K562 (cell line): ENCODE results near the gene APOM. TPM values are rescaled to one million over a fixed set of nuclear protein-coding genes. Genes with fewer than 3 reads are reported as not detected.

Source experiments
- ARHGAP35 ChIP-seq: fragments of 450-650 bp; IDR thresholded peaks from 2 replicates; pipeline ENCODE4 v1.6.1; 2018; ENCODE audit not compliant: partially characterized antibody
- CBFA2T3 ChIP-seq: fragments of 450-650 bp; IDR thresholded peaks from 2 replicates; pipeline ENCODE4 v1.6.1; 2017
- CHD1 ChIP-seq: fragments of 200-600 bp; sonication (generic); IDR thresholded peaks from one replicate; pipeline ENCODE4 v1.6.1; 2012; ENCODE audit warnings: mild to moderate bottlenecking, moderate library complexity, low read length, inconsistent platforms
- E2F3 ChIP-seq: fragments of 250-450 bp; sonication (Bioruptor Pico); IDR thresholded peaks from 2 replicates; pipeline ENCODE4 v1.4.0; 2020; ENCODE audit warnings: mild to moderate bottlenecking
- ELF1 ChIP-seq: fragments of 200-800 bp; sonication (Bioruptor generic); IDR thresholded peaks from 2 replicates; pipeline ENCODE4 v1.6.1; 2016; ENCODE audit warnings: missing genetic modification characterization, missing compliant biosample characterization
- ETV1 ChIP-seq: fragments of 450-650 bp; conservative IDR thresholded peaks from 2 replicates; pipeline ENCODE4 v1.6.1; 2016; ENCODE audit warnings: missing genetic modification characterization, control low read depth, low read depth, missing compliant biosample characterization
- HDAC6 ChIP-seq: IDR thresholded peaks from 2 replicates; pipeline ENCODE4 v1.6.1; 2012; ENCODE audit warnings: low read depth, mild to moderate bottlenecking, control low read depth, inconsistent platforms, low read length, moderate library complexity
- ILK ChIP-seq: fragments of 450-650 bp; IDR thresholded peaks from 2 replicates; pipeline ENCODE4 v1.6.1; 2016; ENCODE audit warnings: missing genetic modification characterization, low read depth, mild to moderate bottlenecking, missing compliant biosample characterization, moderate library complexity, borderline replicate concordance
- JUNB ChIP-seq: fragments of 450-650 bp; formaldehyde crosslinking; conservative IDR thresholded peaks from 2 replicates; pipeline ENCODE4 v1.4.0; 2020; ENCODE audit warnings: mild to moderate bottlenecking
- LARP7 ChIP-seq: fragments of 450-650 bp; IDR thresholded peaks from 2 replicates; pipeline ENCODE4 v1.6.1; 2016
- MAFG ChIP-seq: fragments of 450-650 bp; conservative IDR thresholded peaks from 2 replicates; pipeline ENCODE4 v1.6.1; 2016; ENCODE audit warnings: missing genetic modification characterization, missing compliant biosample characterization
- RAD51 ChIP-seq: fragments of 450-650 bp; IDR thresholded peaks from 2 replicates; pipeline ENCODE4 v1.7.1; 2016; ENCODE audit warnings: low read depth, mild to moderate bottlenecking, borderline replicate concordance
- SLC30A9 ChIP-seq: fragments of 250-450 bp; sonication (Bioruptor Pico); IDR thresholded peaks from 2 replicates; pipeline ENCODE4 v1.8.0; 2022; ENCODE audit warnings: mild to moderate bottlenecking, moderate library complexity
- SMAD3 ChIP-seq: fragments of 450-650 bp; formaldehyde crosslinking; conservative IDR thresholded peaks from 2 replicates; pipeline ENCODE4 v1.4.0; 2020; ENCODE audit warnings: mild to moderate bottlenecking
- SMARCC2 ChIP-seq: fragments of 450-650 bp; IDR thresholded peaks from 2 replicates; pipeline ENCODE4 v1.6.1; 2017; ENCODE audit warnings: antibody characterized with exemption, moderate library complexity, mild to moderate bottlenecking, low read depth
- SNAPC5 ChIP-seq: fragments of 250-450 bp; sonication (Bioruptor Pico); IDR thresholded peaks from 2 replicates; pipeline ENCODE4 v1.8.0; 2021; ENCODE audit warnings: moderate library complexity, mild to moderate bottlenecking, inconsistent platforms
- ZBTB8A ChIP-seq: fragments of 450-650 bp; IDR thresholded peaks from 2 replicates; pipeline ENCODE4 v1.6.1; 2018; ENCODE audit warnings: mild to moderate bottlenecking, moderate library complexity; ENCODE audit not compliant: partially characterized antibody
- ZC3H11A ChIP-seq: IDR thresholded peaks from 2 replicates; pipeline ENCODE4 v1.6.1; 2012; ENCODE audit warnings: low read depth, low read length, improper control_type of control experiment
- ZNF583 ChIP-seq: fragments of 250-450 bp; sonication (Bioruptor Pico); IDR thresholded peaks from 2 replicates; pipeline ENCODE4 v1.4.0; 2020
- ZNF586 ChIP-seq: fragments of 450-650 bp; formaldehyde crosslinking; conservative IDR thresholded peaks from 2 replicates; pipeline ENCODE4 v1.4.0; 2020; ENCODE audit warnings: mild to moderate bottlenecking, moderate library complexity
- ZNF589 ChIP-seq: fragments of 200-800 bp; sonication (Bioruptor generic); IDR thresholded peaks from 2 replicates; pipeline ENCODE4 v1.6.1; 2016; ENCODE audit warnings: low read depth, missing genetic modification characterization, missing compliant biosample characterization
- ZNF699 ChIP-seq: fragments of 250-450 bp; sonication (Bioruptor Pico); IDR thresholded peaks from 2 replicates; pipeline ENCODE4 v1.8.0; 2021; ENCODE audit warnings: mild to moderate bottlenecking, moderate library complexity; ENCODE audit not compliant: insufficient replicate concordance
- ZNF77 ChIP-seq: fragments of 250-450 bp; sonication (Bioruptor Pico); IDR thresholded peaks from 2 replicates; pipeline ENCODE4 v1.5.0; 2020
- ZNF780A ChIP-seq: fragments of 250-450 bp; sonication (Bioruptor Pico); IDR thresholded peaks from 2 replicates; pipeline ENCODE4 v1.5.0; 2021; ENCODE audit warnings: mild to moderate bottlenecking
- polyA plus RNA-seq, 8 experiments: library from polyadenylated mRNA; depleted of rRNA in 4 of 8; stranded (reverse) in 5 of 8; unstranded in 3 of 8; fragments of >200 nt; fragmentation: Nextera tagmentation in 2 of 8; fragmentation: Illumina TruSeq in 1 of 8; extraction: Ambion mirVana in 2 of 8; extraction: Trizol in 1 of 8; gene quantifications; 2 replicates each; pipeline versions ENCODE4 v1.2.1 to v1.2.3, GENCODE V29; 2011 to 2014; ENCODE audit warnings: inconsistent platforms in 1 of 8, missing spikeins in 1 of 8
- total RNA-seq, 7 experiments: library from RNA; depleted of rRNA in 6 of 7; stranded (reverse); fragments of >200 nt in 6 of 7; fragmentation: Illumina TruSeq in 2 of 7; extraction: Trizol in 2 of 7; gene quantifications; 2 replicates each; pipeline versions ENCODE4 v1.2.1 to v1.2.3, GENCODE V29; 2011 to 2021; ENCODE audit warnings: low replicate concordance in 1 of 7
- TF ChIP-seq, protein P1 (sequence below): sonication (generic); formaldehyde crosslinking; IDR thresholded peaks from 2 replicates; pipeline ENCODE4 v1.8.1; 2023; ENCODE audit warnings: mild to moderate bottlenecking, missing genetic modification reagents
- TF ChIP-seq, protein P2 (sequence below): sonication (generic); formaldehyde crosslinking; IDR thresholded peaks from 2 replicates; pipeline ENCODE4 v1.8.0; 2022; ENCODE audit warnings: missing genetic modification reagents, mild to moderate bottlenecking, borderline replicate concordance
- TF ChIP-seq, protein P3 (sequence below): fragments of 250-450 bp; sonication (Bioruptor Pico); IDR thresholded peaks from 2 replicates; pipeline ENCODE4 v1.6.1; 2021; ENCODE audit warnings: mild to moderate bottlenecking

Gene APOM
- total and polyA plus RNA-seq, 9 of the 15 experiments (the other 6 are each of a cell fraction or from before 2014, with no cell fraction given), result 5.7 to 24.3 (median 10.4) TPM

DNA sequence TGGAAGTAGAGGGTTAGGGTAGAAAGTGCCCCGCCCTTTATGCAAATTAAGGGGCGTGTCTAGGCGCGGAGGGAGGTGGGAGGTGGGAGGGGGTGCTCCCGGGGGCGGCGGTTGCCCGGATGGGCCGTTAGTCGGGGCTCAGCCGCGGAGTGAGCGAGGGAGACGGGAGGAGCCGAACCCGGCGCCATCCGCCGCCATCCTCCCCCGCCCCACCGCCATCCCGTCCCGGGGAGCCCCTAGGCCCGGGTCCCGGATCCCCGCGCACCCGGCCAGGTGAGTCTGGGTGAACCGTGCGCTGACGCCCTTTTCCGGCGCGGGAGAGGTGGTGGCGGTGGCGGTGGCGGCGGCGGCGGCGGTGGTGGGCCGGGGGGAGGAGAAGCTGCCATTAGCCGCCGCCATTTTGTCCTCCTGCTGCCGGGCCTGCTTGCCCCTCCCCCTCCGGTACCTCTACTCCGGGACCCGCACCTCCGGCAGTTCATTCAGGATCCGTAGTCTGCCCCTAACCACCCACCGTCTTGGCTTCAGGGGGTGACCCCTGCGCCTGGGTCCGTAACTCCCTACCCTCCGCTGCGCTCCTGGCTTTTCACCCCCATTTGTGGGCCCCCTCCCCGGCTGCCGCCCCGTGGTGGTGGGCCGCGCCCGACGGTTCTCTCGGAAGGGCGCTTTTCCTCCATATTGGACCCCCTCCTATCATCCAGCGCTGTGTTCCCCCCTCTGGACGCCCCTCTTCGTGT is 34.9 kb upstream of the APOM start, which contains the start of gene PRRC2A (continued):
- TF ChIP-seq, protein P1, sequence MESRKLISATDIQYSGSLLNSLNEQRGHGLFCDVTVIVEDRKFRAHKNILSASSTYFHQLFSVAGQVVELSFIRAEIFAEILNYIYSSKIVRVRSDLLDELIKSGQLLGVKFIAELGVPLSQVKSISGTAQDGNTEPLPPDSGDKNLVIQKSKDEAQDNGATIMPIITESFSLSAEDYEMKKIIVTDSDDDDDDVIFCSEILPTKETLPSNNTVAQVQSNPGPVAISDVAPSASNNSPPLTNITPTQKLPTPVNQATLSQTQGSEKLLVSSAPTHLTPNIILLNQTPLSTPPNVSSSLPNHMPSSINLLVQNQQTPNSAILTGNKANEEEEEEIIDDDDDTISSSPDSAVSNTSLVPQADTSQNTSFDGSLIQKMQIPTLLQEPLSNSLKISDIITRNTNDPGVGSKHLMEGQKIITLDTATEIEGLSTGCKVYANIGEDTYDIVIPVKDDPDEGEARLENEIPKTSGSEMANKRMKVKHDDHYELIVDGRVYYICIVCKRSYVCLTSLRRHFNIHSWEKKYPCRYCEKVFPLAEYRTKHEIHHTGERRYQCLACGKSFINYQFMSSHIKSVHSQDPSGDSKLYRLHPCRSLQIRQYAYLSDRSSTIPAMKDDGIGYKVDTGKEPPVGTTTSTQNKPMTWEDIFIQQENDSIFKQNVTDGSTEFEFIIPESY (CRISPR knock-in tag), result no peak; the same call in 1 of the 2 replicates
- TF ChIP-seq ILK (tag) (no peak), ZNF699 (CRISPR knock-in tag) (no peak), ZNF583 (CRISPR knock-in tag) (peak; percentile 67; the same call in 1 of the 2 replicates), ARHGAP35 (no peak), ZNF780A (CRISPR knock-in tag) (no peak), SLC30A9 (CRISPR knock-in tag) (no peak), JUNB (no peak), HDAC6 (no peak), ZC3H11A (no peak), SMARCC2 (no peak), ZNF586 (no peak), E2F3 (CRISPR knock-in tag) (0 out of 2 replicates have a peak, but pooled peaks have one; percentile 10), CHD1 (peak; percentile 99), SMAD3 (CRISPR knock-in tag) (peak; percentile 80), SNAPC5 (CRISPR knock-in tag) (no peak), MAFG (tag) (no peak), ZBTB8A (no peak), CBFA2T3 (peak; percentile 33; the same call in 1 of the 2 replicates), ELF1 (no peak), ZNF77 (CRISPR knock-in tag) (no peak), ETV1 (peak; percentile 36; the same call in 1 of the 2 replicates), ZNF589 (CRISPR knock-in tag) (no peak), LARP7 (peak; percentile 85; the same call in 1 of the 2 replicates), RAD51 (no peak)
- TF ChIP-seq, protein P2, sequence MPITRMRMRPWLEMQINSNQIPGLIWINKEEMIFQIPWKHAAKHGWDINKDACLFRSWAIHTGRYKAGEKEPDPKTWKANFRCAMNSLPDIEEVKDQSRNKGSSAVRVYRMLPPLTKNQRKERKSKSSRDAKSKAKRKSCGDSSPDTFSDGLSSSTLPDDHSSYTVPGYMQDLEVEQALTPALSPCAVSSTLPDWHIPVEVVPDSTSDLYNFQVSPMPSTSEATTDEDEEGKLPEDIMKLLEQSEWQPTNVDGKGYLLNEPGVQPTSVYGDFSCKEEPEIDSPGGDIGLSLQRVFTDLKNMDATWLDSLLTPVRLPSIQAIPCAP (CRISPR knock-in tag), result no peak
- TF ChIP-seq, protein P3, sequence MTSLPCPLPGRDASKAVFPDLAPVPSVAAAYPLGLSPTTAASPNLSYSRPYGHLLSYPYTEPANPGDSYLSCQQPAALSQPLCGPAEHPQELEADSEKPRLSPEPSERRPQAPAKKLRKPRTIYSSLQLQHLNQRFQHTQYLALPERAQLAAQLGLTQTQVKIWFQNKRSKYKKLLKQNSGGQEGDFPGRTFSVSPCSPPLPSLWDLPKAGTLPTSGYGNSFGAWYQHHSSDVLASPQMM (CRISPR knock-in tag), result no peak
